ENCODE data around the gene AKAP17A. TPM values are rescaled to one million over a fixed set of nuclear protein-coding genes. Genes with fewer than 3 reads are reported as not detected.
A peak's percentile ranks its signal among the peaks of the same experiment; 100 is the strongest.

Gene AKAP17A
- total RNA-seq, 1 experiment from 2014 or later, result 68.1 TPM

DNA sequence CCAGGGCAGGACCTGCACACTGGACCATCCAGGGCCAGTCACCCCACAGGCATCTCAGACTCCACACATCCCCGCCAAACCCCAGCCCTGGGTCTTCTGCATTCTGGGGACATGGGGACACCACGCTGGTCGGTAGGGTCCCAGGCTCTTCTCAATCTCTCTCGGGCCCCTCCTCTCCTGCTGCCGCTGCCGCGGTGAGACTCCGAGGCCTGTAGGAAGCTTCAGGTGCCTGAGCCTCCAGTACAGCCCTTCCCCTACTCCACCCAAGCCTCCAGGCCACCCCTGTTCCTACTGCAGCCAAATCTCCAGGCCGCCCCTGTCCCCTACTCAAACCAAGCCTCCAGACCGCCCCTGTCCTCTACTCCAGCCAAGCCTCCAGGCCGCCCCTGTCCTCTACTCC is 17.9 kb downstream of the AKAP17A start:
- Mint-ChIP-seq H3K27ac (no peak overlapping the region), H3K36me3 (peaks cover 2% of the 10 kb centered on the region; the same call in 1 of the 2 replicates), H3K4me3 (no peak overlapping the region), H3K9me3 (no peaks in the 10 kb centered on the region), H3K4me1 (no peaks in the 10 kb centered on the region), H3K27me3 (ENCODE audit: low read depth) (no peaks in the 10 kb centered on the region)
- ATAC-seq (no peak; the same call in 1 of the 2 replicates), DNase-seq (ENCODE audit: low spot score) (no peak)
- TF ChIP-seq FOXP1 (CRISPR knock-in tag; IDR thresholded peaks at IDR 0.05; ENCODE audit: borderline replicate concordance), result no peak
- no peak for TF ChIP-seq FOXK1 (CRISPR knock-in tag; IDR thresholded peaks at IDR 0.05)
- TF ChIP-seq, protein P1, sequence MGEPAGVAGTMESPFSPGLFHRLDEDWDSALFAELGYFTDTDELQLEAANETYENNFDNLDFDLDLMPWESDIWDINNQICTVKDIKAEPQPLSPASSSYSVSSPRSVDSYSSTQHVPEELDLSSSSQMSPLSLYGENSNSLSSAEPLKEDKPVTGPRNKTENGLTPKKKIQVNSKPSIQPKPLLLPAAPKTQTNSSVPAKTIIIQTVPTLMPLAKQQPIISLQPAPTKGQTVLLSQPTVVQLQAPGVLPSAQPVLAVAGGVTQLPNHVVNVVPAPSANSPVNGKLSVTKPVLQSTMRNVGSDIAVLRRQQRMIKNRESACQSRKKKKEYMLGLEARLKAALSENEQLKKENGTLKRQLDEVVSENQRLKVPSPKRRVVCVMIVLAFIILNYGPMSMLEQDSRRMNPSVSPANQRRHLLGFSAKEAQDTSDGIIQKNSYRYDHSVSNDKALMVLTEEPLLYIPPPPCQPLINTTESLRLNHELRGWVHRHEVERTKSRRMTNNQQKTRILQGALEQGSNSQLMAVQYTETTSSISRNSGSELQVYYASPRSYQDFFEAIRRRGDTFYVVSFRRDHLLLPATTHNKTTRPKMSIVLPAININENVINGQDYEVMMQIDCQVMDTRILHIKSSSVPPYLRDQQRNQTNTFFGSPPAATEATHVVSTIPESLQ (CRISPR knock-in tag; IDR thresholded peaks at IDR 0.05), result no peak
- TF ChIP-seq EMX1 (CRISPR knock-in tag; IDR thresholded peaks at IDR 0.05), result no peak
- TF ChIP-seq ELF4 (CRISPR knock-in tag; IDR thresholded peaks at IDR 0.05; ENCODE audit: low read depth), result no peak
- TF ChIP-seq TEAD1 (CRISPR knock-in tag; IDR thresholded peaks at IDR 0.05), result no peak
- TF ChIP-seq SMAD4 (CRISPR knock-in tag; IDR thresholded peaks at IDR 0.05), result no peak
- ChIA-PET CTCF (no interaction called here), POLR2A (no interaction called here)

DNA sequence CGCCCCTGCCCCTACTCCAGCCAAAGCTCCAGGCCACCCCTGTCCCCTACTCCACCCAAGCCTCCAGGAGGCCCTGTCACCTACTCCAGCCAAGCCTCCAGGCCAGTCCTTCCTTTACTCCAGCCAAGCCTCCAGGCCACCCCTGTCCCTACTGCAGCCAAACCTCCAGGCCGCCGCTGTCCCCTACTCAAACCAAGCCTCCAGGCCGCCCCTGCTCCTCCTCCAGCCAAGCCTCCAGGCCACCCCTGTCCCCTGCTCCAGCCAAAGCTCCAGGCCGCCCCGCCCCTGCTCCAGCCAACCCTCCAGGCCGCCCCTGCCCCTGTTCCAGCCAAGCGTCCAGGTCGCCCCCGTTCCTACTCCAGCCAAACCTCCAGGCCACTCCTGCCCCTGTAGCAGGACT is 18.4 kb downstream of the AKAP17A start:
- Mint-ChIP-seq H3K36me3 (no peaks in the 10 kb centered on the region), H3K9me3 (no peaks in the 10 kb centered on the region), H3K4me3 (no peak overlapping the region), H3K27me3 (ENCODE audit: low read depth) (no peaks in the 10 kb centered on the region), H3K27ac (no peak overlapping the region), H3K4me1 (peaks cover under 1% of the 10 kb centered on the region)
- DNase-seq (ENCODE audit: low spot score) (no peak), ATAC-seq (peak; percentile 26)
- POLR2A ChIA-PET, result no interaction called here
- CTCF ChIA-PET, result no interaction called here
- TF ChIP-seq MXD4 (CRISPR knock-in tag; IDR thresholded peaks at IDR 0.05; ENCODE audit: borderline replicate concordance) (no peak), ZNF396 (CRISPR knock-in tag; IDR thresholded peaks at IDR 0.05; ENCODE audit: borderline replicate concordance) (no peak), OVOL2 (CRISPR knock-in tag; IDR thresholded peaks at IDR 0.05; ENCODE audit: borderline replicate concordance) (no peak), JAZF1 (CRISPR knock-in tag; IDR thresholded peaks at IDR 0.05) (no peak), NR1H2 (CRISPR knock-in tag; IDR thresholded peaks at IDR 0.05) (no peak), ZBTB21 (CRISPR knock-in tag; IDR thresholded peaks at IDR 0.05; ENCODE audit: borderline replicate concordance) (no peak), TEAD1 (CRISPR knock-in tag; IDR thresholded peaks at IDR 0.05) (no peak), ZNF219 (CRISPR knock-in tag; IDR thresholded peaks at IDR 0.05; ENCODE audit: borderline replicate concordance) (no peak)
- TF ChIP-seq, protein P2, sequence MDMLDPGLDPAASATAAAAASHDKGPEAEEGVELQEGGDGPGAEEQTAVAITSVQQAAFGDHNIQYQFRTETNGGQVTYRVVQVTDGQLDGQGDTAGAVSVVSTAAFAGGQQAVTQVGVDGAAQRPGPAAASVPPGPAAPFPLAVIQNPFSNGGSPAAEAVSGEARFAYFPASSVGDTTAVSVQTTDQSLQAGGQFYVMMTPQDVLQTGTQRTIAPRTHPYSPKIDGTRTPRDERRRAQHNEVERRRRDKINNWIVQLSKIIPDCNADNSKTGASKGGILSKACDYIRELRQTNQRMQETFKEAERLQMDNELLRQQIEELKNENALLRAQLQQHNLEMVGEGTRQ (CRISPR knock-in tag; IDR thresholded peaks at IDR 0.05), result no peak
- TF ChIP-seq, protein P3, sequence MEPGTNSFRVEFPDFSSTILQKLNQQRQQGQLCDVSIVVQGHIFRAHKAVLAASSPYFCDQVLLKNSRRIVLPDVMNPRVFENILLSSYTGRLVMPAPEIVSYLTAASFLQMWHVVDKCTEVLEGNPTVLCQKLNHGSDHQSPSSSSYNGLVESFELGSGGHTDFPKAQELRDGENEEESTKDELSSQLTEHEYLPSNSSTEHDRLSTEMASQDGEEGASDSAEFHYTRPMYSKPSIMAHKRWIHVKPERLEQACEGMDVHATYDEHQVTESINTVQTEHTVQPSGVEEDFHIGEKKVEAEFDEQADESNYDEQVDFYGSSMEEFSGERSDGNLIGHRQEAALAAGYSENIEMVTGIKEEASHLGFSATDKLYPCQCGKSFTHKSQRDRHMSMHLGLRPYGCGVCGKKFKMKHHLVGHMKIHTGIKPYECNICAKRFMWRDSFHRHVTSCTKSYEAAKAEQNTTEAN (CRISPR knock-in tag; IDR thresholded peaks at IDR 0.05), result no peak
- TF ChIP-seq, protein P4, sequence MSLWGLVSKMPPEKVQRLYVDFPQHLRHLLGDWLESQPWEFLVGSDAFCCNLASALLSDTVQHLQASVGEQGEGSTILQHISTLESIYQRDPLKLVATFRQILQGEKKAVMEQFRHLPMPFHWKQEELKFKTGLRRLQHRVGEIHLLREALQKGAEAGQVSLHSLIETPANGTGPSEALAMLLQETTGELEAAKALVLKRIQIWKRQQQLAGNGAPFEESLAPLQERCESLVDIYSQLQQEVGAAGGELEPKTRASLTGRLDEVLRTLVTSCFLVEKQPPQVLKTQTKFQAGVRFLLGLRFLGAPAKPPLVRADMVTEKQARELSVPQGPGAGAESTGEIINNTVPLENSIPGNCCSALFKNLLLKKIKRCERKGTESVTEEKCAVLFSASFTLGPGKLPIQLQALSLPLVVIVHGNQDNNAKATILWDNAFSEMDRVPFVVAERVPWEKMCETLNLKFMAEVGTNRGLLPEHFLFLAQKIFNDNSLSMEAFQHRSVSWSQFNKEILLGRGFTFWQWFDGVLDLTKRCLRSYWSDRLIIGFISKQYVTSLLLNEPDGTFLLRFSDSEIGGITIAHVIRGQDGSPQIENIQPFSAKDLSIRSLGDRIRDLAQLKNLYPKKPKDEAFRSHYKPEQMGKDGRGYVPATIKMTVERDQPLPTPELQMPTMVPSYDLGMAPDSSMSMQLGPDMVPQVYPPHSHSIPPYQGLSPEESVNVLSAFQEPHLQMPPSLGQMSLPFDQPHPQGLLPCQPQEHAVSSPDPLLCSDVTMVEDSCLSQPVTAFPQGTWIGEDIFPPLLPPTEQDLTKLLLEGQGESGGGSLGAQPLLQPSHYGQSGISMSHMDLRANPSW (CRISPR knock-in tag; conservative IDR thresholded peaks at IDR 0.05; ENCODE audit: low read depth), result no peak
- TF ChIP-seq, protein P5, sequence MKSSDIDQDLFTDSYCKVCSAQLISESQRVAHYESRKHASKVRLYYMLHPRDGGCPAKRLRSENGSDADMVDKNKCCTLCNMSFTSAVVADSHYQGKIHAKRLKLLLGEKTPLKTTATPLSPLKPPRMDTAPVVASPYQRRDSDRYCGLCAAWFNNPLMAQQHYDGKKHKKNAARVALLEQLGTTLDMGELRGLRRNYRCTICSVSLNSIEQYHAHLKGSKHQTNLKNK (CRISPR knock-in tag; IDR thresholded peaks at IDR 0.05), result no peak
- TF ChIP-seq, protein P6, sequence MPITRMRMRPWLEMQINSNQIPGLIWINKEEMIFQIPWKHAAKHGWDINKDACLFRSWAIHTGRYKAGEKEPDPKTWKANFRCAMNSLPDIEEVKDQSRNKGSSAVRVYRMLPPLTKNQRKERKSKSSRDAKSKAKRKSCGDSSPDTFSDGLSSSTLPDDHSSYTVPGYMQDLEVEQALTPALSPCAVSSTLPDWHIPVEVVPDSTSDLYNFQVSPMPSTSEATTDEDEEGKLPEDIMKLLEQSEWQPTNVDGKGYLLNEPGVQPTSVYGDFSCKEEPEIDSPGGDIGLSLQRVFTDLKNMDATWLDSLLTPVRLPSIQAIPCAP (CRISPR knock-in tag; IDR thresholded peaks at IDR 0.05), result no peak
- TF ChIP-seq, protein P7, sequence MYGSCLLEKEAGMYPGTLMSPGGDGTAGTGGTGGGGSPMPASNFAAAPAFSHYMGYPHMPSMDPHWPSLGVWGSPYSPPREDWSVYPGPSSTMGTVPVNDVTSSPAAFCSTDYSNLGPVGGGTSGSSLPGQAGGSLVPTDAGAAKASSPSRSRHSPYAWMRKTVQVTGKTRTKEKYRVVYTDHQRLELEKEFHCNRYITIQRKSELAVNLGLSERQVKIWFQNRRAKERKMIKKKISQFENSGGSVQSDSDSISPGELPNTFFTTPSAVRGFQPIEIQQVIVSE (CRISPR knock-in tag; IDR thresholded peaks at IDR 0.05; ENCODE audit: borderline replicate concordance), result no peak
